Measurements from ENCODE around the gene TMEM135. TPM values are rescaled to one million over a fixed set of nuclear protein-coding genes. Genes with fewer than 3 reads are reported as not detected.
"Not testable (repeated sequence)": the region's sequence is repeated elsewhere in the genome, so short reads cannot be mapped to it uniquely, and the experiment has no call there.

TMEM135 gene
- total RNA-seq, 2 experiments from 2014 or later, result 21.6 to 22.8 TPM

DNA sequence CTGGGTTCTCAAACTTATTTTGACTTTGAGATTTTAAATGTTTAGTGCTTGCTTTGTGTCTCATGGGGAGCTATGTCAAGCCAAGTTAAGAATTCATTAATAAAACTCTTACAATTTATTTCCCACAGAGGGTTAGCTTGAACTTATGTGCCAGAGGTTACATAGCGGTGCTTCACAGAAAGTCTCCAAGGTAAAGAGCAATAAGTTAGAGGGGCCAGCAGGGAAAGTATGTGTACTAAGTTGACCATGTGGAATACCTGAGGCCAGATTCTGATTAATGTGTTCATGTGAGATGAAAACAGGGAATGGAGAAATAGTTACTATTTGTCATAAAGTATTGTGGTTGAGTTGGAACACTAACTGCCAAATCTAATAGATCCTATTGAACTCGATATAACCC lies 149.3 kb downstream of the TMEM135 start:
- ChIA-PET CTCF (no interaction called here), POLR2A (no interaction called here)

DNA sequence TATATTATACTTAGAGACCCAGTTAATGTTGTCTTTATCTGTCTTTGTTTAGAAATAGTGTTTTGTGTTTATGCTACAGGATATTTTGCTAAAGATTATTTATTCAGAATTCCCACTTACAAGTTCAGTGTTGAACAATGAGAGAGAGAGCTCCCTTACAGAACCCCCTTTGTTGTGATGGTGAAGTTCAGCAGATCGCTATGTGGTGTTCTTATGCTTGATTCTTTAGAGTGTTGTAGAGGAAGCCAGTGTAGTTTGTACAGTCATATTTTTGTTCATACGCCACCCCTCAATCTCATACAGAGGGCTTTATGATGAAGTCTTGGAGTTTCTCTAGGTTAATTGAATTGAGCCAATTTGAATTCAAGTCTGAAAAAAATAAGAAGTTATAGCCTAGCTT lies 150.2 kb downstream of the TMEM135 start:
- POLR2A ChIA-PET, result no interaction called here
- CTCF ChIA-PET, result no interaction called here

DNA sequence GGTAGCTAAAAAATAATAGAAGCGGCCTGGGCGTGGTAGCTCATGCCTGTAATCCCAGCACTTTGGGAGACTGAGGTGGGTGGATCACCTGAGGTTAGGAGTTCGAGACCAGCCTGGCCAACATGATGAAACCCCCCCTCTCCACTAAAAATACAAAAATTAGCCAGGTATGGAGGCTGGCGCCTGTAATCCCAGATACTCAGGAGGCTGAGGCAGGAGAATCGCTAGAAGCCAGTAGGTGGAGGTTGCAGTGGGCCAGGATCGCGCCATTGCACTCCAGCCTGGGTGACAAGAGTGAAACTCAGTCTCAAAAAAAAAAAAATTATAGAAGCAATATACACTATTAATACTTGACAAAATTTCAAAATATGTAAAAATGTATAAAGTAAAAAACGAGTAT lies 150.7 kb downstream of the TMEM135 start:
- CTCF ChIA-PET, POLR2A ChIA-PET: not testable (repeated sequence)

DNA sequence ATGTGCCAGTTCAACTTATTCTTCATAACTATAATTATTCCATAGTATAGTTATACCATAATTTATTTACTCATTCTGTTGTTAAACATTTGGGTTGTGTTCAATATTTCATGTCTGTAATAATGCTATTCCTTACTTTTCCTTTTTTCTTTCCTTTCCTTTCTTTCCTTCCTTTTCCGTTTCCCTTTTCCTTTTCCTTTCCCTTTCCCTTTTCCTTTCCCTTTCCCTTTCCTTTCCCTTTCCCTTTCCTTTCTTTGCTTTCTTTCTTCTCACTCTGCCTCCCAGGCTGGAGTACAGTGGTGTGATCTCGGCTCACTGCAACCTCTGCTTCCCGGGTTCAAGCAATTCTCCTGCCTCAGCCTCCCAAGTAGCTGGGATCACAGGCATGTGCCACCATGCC lies 151.2 kb downstream of the TMEM135 start:
- POLR2A ChIA-PET, CTCF ChIA-PET: not testable (repeated sequence)

DNA sequence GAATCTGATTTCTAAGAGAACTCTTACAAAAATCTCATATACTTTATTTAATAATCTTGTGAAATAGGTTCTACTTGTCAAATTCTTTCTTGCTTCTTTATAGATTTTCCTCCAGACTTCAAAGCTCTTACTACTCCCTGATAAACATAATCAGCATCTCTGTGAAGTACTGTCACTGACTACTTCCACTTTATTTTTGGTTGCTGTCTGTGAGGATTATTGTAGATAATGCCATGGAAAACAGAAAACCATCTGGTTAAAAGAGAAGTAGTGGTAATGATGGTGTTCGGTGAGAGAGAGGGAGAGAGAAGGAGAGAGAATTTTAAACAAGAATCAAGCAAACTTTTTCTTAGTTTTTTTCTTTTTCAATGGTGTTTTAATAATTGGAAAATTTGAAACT lies 152.3 kb downstream of the TMEM135 start:
- ChIA-PET POLR2A (no interaction called here), CTCF (interaction anchor here (0.6 kb wide), 1 partner anchor 712 kb away, joined by 3 read pairs; no protein-coding TSS in a partner anchor)

DNA sequence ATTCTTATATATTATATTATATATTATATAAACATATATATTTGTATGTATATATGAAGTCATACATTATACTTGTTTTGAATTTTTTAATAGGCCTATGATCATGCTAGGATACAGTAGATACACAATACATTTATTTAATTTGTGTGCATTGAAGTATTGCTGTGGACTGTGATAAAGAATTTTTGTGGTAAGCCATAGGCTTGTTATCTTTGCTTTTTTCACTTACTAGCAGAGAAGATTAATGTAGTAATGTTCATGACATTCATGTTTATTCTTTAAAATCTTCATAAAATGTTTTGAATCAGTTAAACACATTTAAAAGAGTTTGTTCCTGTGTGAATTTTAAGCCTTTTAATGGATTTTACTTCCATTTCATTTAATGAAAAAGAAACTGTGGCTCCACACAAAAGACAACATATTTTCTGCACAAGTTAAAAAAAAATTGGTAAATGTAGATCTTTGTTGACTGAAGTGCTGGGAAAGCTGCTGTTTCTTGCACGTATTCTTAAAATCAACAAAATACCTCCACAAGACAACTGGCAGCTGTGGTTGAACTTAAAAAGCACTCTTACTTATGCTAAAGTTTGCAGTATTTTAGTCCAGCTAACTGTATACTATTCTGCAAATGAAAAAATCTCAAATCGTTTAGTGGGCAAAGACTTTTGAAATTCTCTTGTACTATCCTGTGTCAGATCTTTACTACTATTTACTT lies 156.2 kb downstream of the TMEM135 start:
- ChIA-PET CTCF (interaction anchor here (0.7 kb wide), 1 partner anchor 105 kb away, joined by 3 read pairs; no protein-coding TSS in a partner anchor), POLR2A (no interaction called here)

DNA sequence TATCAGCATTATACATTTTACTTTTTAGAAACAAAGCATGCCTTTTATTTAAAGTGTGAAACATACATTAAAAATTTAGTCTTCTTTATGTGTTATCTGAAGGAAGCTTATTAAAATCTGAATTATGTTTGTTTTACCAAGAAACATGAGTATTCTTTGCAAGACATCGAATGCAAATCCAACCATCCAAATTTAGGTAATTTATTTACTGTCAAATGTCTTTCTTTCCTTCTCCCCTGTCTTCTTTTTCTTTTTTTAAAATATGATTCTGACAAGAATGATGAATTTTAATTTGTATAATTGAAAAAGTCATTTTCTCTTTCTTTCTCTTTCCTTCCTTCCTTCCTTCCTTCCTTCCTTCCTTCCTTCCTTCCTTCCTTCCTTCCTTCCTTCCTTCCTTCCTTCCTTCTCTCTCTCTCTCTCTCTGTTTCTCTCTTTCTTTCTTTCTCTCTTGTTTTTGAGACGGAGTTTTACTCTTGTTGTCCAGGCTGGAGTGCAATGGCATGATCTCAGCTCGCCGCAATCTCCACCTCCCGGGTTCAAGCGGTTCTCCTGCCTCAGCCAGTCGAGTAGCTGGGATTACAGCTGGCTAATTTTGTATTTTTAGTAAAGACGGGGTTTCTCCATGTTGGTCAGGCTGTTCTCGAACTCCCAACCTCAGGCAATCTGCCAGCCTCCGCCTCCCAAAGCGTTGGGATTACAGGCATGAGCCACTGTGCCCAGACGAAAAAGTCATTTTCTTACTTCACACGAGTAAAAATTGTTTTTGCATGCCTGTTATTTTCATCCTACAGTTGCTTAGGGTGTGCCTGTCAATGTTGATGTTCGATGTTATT lies 157.5 kb downstream of the TMEM135 start:
- ChIA-PET CTCF (no interaction called here), POLR2A (no interaction called here)

DNA sequence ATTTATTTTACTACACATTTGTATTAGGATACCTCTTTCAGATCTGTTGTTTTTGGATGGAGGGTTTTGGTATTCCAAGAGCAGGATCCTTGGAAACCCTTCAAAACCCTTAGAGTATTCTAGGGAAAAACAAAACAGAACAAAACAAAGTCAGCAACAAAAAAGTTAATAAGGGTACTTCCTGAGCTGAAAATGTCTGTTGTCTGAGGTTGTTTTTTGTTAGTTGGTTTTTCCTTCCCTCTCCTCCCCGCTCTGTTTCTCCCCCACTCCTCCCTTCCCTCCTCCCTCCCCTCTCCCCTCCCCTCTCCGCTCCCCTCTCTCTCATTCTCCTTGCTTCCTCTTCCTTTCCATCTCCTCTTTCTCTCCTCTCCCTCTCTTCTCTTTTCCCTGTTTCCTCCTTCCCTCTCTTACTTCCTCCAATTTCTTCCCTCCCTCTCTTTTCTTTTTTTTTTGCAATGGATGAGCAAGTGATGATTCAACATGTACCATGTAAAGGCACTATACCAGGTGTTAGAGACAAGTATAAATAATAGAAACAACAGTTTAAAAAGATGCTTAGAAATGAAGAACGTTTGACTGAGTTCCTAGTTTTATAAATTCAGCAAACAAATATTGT lies 160.6 kb downstream of the TMEM135 start:
- POLR2A ChIA-PET, result no interaction called here
- CTCF ChIA-PET, result no interaction called here

DNA sequence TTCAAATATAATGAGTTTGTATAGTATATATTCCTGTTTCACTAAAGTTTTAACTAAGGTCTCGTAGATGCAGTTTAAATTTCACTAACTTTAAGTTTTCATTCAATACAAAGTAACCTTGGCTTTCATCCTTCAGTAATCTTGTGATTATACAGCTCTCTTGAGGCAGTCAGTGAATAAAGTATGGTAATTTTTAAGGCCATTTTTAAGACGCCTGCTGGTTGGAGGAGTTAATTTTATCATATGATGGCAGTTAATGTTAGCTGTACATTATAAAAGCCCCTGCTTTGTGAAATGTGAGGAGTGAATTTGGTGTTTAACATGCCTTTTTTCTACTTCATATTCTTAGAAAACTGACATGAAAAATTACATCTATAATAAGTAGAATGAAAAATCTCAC lies 163.6 kb downstream of the TMEM135 start:
- ChIA-PET POLR2A (no interaction called here), CTCF (no interaction called here)

DNA sequence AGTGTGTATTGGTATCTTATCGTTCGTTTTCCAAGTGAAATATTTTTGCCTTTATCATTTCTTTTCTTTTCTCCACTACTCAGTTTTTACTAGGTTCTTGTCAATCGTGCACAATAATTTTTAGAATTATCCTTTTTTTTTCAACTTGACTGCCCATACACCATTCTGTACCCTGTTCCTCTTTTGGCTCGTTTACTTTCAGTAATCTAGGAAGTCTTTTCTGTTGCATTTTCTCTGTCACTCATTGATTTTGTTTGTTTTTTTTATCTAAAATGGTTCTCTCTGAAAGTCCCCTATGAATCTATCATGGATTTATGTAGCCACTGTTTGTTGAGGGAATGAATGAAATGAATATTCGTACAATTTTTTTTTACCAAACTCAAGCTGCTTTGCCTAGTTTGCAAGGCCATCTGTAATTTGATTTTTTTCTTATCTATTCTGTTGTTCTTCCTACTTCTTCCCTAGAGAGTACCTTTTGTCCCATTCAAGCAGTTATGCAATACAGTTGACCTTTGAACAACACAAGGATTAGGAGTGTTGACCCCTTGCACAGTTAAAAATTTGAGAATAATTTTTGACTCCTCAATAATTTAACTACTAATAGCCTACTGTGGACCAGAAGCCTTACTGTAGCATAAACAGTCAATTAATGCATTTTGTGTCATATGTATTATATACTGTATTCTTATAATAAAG lies 166.3 kb downstream of the TMEM135 start:
- CTCF ChIA-PET, result no interaction called here
- POLR2A ChIA-PET, result no interaction called here

DNA sequence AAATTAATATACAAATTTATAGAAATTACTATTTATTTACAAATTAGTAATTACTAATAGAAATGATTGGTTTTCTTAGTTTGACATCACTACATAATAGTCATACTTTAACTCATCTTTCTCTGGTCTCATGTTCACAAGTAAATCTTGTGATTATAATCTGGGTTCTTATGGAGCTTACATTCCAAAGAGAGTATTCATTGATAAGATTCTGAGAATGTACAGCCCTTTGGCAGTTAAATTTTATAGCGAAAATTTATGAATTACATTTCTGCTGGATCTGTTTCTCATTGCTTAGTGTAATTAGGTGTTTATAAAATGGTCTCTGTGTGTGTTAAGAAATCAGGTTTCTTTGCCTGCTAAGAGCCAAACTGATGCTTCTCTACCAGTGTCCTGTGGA lies 175.2 kb downstream of the TMEM135 start:
- CTCF ChIA-PET, result no interaction called here
- POLR2A ChIA-PET, result no interaction called here

DNA sequence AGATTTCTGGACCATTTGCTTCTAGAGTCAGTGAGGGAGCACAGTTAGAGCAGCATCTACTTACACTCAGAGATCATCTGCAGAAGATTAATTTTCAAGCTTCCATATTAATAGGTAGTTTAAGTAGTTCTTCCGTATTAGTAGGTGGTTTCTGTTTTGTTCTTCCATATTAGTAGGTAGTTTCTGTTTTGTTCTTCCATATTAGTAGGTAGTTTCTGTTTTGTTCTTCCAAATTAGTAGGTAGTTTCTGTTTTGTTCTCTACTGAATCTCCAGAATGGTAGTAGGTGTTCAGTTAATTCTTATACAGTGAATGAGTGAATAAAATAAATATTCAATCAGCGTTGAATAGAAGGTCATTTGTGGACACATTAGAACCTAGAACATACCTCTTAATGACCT lies 175.7 kb downstream of the TMEM135 start:
- POLR2A ChIA-PET, result no interaction called here
- CTCF ChIA-PET, result no interaction called here

DNA sequence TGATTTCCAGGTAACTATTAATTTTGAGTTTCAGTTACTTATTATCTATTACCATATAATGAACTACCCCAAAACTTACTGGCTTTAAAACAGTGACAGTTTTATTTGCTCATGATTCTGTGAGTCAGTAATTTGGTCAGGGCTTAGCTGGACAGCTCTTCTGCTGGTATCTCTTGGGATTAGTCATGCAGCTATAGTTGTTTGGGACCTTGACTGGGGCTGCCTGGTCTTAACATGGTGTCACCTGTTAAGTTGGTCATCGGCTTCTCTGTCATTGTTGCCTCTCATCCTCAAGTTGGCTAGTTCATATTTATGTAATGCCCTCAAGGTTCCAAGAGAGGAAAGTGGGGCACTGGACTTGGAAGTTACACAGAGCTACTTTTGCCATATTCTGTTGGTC lies 177.5 kb downstream of the TMEM135 start:
- CTCF ChIA-PET, result no interaction called here
- POLR2A ChIA-PET, result no interaction called here

DNA sequence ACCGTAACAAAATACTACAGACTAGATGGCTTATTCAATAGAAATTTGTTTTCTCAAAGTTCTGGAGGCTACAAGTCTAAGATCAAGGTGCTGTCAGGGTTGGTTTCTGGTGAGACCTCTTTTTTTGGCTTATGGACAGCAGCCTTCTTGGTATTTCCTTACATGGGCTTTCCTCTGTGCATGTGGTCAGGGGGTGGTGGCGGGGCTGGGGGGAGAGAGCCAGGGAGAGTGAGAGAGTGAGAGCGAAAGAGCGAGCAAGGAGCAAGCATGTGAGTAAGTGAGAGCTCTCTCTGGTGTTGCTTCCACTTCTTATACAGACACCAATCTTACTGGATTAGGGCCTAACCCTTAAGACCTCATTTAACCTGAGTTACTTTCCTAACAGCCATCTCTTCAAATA lies 181.5 kb downstream of the TMEM135 start:
- POLR2A ChIA-PET, result interaction anchor here (0.9 kb wide), 1 partner anchor 202 kb away, joined by 5 read pairs; no protein-coding TSS in a partner anchor
- CTCF ChIA-PET, result no interaction called here

DNA sequence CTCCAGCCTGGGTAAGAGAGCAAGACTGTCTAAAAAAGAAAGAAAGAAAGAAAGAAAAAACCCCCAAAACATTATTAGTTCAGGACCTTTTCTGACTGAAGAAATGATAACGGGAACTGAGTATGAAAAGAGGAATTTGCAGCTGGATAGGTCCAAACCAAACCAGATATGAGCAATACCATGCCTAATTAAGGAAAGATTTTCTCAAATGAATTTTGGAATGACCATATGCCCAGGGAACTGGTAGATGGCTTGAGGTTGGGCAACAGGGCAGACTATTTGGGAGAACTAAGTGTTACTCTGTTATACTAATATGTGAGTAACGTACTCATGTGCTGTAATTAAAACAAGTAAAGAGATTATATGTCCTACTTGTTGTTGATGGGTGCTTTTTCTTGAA lies 186.1 kb downstream of the TMEM135 start:
- POLR2A ChIA-PET, result no interaction called here
- CTCF ChIA-PET, result no interaction called here

DNA sequence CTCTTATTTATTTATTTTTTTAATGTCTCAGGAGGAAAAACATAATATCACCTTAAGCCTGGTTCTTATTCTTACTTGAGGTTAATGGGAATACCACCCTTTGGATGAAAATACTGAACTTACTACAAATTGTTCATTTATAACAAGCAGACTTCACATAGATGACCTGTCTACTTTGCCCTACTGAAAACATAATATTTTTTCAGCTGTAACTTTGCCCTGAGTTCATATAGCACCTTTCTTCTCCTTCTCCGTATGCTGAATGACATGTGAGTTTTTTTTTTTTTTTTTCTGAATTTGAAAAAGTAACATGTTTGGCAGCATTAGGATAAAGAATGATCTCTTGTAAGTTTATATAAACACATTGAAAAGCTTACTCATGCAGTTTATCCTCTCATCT lies 186.8 kb downstream of the TMEM135 start:
- POLR2A ChIA-PET, result no interaction called here

DNA sequence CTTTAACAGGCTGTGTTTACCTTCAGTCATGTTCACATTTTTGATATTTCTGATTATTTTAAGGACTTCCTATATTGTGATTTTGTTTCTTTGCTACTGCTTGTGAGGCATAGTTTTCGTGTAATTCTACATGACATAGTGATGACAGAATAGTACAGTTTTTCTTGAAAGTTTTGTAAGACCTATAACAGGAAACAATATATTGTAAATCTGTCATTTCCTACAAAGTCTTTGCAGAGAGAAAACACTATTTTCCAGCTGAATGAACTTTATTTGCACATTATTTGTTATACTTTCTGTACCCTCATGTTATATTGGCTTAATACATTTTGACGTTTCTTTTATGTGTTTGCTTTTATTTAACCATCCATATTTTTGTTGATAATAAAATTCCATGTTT lies 191.1 kb downstream of the TMEM135 start:
- POLR2A ChIA-PET, result no interaction called here
- CTCF ChIA-PET, result no interaction called here

More for the DNA sequence above, 186.8 kb downstream of the TMEM135 start:
- CTCF ChIA-PET, result no interaction called here

DNA sequence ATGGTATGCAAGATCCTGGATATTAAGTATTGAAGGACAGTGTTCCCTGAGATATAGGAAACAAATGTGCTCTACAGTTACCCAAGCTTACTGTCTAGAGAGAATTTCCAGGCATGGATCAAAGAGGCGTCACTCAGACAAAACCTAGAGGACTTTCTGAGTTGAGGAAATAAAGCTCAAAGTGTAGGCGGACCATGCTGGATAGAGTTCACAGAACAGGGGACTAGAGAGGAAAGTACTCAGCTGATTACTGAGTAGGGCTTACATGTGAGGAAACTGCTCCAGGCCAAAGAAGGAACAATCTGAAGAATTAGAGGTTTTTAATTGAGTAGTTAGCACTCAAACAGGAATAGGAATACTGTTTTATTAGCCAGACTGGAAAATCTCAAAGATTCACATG lies 193.3 kb downstream of the TMEM135 start:
- ChIA-PET POLR2A (no interaction called here), CTCF (interaction anchor here (0.7 kb wide), 1 partner anchor 43 kb away, joined by 3 read pairs; no protein-coding TSS in a partner anchor)

DNA sequence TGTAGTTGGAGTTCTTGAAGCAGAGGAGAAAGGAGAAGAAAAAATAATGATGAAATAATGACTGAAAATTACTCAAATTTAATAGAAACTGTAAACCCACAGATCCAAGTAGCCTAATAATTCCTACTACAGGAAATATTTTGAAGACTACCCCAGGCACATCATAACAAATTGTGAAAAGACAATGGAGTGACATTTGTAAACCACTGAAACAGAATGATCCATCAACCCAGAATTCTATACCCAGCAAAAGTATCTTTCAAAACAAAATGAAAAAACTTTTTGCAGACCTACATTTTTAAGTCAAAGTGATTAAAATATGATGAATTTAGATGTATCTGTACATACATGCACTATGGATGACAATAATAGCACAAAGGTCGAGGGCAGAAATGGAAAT lies 194.6 kb downstream of the TMEM135 start:
- CTCF ChIA-PET, result no interaction called here

DNA sequence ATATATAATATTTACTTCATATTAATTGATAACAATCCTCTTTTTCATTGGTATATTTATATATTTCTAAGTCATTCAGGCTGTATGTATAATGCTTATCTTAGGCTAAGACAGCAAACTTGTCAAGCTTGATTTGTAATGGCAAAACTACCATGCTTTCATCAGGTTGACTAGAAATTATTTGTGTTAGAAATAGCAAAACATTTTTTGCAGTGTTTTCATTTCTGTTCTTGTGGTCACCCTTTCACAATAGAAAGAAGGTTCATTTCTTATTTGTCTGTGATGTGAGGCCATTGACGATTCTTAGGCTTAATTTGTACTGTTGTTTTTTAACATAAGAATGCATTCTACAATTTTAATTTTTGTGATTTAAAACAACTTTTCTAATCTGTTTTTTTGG lies 197.6 kb downstream of the TMEM135 start:
- CTCF ChIA-PET, result no interaction called here
- POLR2A ChIA-PET, result no interaction called here

More for the DNA sequence above, 194.6 kb downstream of the TMEM135 start:
- POLR2A ChIA-PET, result no interaction called here

DNA sequence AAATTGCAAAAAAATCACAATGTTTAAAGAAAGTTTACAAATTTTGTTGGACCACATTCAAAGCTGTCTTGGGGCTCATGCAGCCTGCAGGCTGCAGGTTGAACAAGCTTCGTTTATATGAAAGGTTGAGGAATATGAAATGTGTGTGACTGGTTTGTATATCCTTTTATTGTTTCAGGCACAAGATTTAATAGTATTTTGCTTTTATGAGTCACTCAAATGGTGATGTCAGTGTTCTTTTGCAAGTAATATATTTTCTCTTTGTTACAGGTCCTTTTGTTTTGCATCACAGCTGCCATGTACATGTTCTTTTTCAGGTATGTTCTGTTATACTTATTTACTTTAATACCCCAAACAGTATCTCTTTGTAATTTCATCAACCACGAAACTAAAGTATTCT lies 198.6 kb downstream of the TMEM135 start:
- CTCF ChIA-PET, result no interaction called here
- POLR2A ChIA-PET, result no interaction called here

Data from activated CD8-positive, alpha-beta memory T cell treated with anti-CD3 and anti-CD28 coated beads for 36 hours (primary cell).